Effector memory CD4-positive, alpha-beta T cell (primary cell): Measurements from ENCODE around the gene RTBDN.

Experiments
- DNase-seq, 3 donors: peaks; one replicate each; pipeline ENCODE4 v3.0.0-alpha.2; 2020
- H3K27ac ChIP-seq: 2 replicates; pipeline ENCODE4 v1.7.0; 2013; ENCODE audit warnings: mild to moderate bottlenecking, low read length, moderate library complexity; ENCODE audit not compliant: insufficient read depth, poor library complexity, severe bottlenecking
- H3K27me3 ChIP-seq: replicated peaks from 2 replicates; pipeline ENCODE4 v1.7.0; 2013; ENCODE audit warnings: mild to moderate bottlenecking, low read length; ENCODE audit not compliant: insufficient read depth, control insufficient read depth, poor library complexity, severe bottlenecking
- H3K36me3 ChIP-seq: 2 replicates; pipeline ENCODE4 v1.7.0; 2013; ENCODE audit warnings: mild to moderate bottlenecking, low read length, moderate library complexity; ENCODE audit not compliant: control insufficient read depth, insufficient read depth
- H3K4me1 ChIP-seq: 2 replicates; pipeline ENCODE4 v1.7.0; 2013; ENCODE audit warnings: low read length, mild to moderate bottlenecking; ENCODE audit not compliant: control insufficient read depth, insufficient read depth, poor library complexity, severe bottlenecking
- H3K4me3 ChIP-seq: 2 replicates; pipeline ENCODE4 v1.7.0; 2013; ENCODE audit warnings: low read length, low read depth, mild to moderate bottlenecking; ENCODE audit not compliant: insufficient read depth, poor library complexity, severe bottlenecking
- H3K9me3 ChIP-seq: 2 replicates; pipeline ENCODE4 v1.7.0; 2013; ENCODE audit warnings: mild to moderate bottlenecking, low read length, moderate library complexity; ENCODE audit not compliant: control insufficient read depth

RTBDN gene

GRCh38 chr19:12786952-12787351, 47.4 kb downstream of the RTBDN start:
- Histone ChIP-seq H3K27ac (peak overlapping the region; percentile 97), H3K36me3 (peaks cover 6% of the 10 kb centered on the region), H3K27me3 (no peaks in the 10 kb centered on the region), H3K4me1 (peaks cover 65% of the 10 kb centered on the region), H3K9me3 (no peaks in the 10 kb centered on the region), H3K4me3 (no peak overlapping the region)
- no peak for DNase-seq

DNA sequence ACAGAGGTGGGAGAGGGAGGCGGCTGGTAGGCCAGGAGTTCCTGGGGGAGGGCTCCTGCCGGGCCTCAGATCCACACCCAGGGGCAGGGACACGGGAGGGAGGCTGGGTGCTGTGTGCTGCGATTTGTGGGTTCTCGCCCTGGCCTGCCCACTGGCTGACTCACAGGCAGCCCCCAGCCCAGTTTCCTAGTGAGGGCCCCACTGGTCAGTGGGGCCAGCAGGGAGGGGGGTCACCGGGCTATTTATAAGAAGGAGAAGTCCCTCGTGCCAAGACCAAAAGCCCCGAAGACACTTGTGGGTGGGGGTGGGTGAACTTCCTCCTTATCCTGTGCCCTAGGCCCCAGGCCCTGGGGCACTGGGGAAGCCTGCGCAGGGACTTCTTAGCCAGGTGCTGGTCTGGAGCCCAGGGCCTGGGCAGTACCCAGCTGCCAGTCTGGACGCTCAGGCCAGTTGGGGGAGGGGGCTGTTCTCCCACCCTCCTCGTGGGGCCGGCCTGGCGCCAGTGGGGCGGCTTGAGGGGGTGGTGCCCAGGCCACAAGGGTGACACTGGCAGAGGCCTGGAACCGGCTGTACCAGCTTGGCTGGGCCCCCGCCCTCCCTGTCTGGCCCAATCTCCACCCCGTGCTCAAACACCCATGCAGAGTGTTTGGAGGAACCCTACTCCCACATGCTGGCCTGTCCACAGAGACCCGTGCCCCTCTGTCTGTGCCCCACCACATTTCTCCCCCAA, 48.1 kb downstream of the RTBDN start:
- Histone ChIP-seq H3K27ac (peak overlapping the region; percentile 97), H3K27me3 (no peaks in the 10 kb centered on the region), H3K36me3 (no peaks in the 10 kb centered on the region), H3K4me1 (peaks cover 71% of the 10 kb centered on the region), H3K9me3 (no peaks in the 10 kb centered on the region), H3K4me3 (no peak overlapping the region)
- no peak for DNase-seq

DNA sequence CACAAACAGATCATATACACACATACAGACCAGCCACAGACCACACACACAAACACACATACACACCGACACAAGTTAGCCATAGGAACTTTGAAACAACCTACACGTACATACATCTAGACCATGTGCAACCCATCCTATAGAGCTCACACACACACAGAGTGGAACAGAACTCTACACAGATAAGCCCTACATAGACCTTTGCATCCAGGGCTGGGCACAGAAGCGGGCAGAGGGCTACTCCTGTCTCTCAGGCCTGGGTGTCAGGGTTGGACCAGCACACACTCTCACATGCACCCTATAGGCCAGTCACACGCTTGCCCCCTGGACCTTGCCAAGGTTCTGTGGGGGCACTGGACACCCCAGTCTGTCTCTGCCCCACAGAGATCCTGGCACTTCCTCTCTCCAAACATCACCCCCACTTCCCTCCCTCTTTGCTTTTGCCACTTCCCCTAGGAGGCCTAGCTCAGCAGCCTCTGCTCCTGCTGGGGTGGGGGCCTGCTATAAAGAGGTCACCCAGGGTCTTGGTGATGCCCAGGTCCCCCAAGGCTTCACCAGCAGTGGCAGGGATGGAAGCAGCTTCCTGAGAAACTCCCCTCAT, 48.8 kb downstream of the RTBDN start:
- H3K36me3 ChIP-seq = no peaks in the 10 kb centered on the region
- no peak for DNase-seq
- no peaks in the 10 kb centered on the region for H3K9me3 ChIP-seq
- H3K27me3 ChIP-seq = no peaks in the 10 kb centered on the region
- peaks cover 65% of the 10 kb centered on the region for H3K4me1 ChIP-seq
- peak overlapping the region; percentile 97 for H3K27ac ChIP-seq
- H3K4me3 ChIP-seq = no peak overlapping the region

DNA sequence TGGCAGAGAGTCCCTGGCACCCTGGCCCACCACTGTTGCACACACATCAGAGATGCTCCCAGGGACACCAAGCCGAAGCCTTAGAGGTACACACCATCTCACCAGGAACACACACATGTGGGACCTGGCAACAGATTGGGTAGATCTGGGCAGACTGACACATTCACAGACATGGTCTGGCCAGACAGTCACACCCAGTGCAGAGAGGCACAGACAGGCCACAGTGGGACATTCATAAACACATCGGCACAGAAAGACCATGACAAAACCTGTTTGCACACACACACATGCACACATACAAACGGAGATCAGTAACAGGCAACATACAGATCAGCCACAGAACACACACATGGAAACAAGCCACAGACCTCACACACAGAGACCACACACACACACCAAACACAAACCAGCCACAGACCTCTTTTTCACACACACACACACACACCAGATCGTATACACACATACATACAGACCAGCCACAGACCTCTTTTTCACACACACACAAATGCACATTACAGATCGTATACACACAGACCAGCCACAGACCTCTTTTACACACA, 49.4 kb downstream of the RTBDN start:
- no peaks in the 10 kb centered on the region for H3K27me3 ChIP-seq
- no peaks in the 10 kb centered on the region for H3K9me3 ChIP-seq
- H3K36me3 ChIP-seq = no peaks in the 10 kb centered on the region
- peaks cover 62% of the 10 kb centered on the region for H3K4me1 ChIP-seq
- DNase-seq = peak; percentile 40 to 48 (median 43)
- H3K4me3 ChIP-seq = no peak overlapping the region
- H3K27ac ChIP-seq = peak overlapping the region; percentile 97

DNA sequence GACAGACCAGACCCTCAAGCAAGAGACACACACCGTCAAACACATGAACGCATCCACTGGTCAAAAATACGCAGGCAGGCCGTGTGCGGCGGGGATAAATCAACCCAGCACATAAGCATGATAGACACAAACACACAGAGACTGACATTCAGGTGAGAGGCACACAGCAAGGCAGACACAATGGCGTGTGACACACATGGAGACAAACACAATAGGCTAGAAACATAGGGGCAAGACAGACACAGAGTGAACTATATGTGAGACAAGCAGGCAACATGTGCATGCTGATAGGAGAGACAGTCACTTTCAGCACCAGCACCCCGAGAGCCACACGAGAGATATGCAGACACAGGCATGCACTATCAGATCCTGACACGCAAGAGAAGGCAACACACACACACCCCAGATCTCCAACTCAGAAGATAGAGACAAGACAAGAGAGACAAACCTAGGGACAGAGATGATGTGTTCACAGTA, 49.9 kb downstream of the RTBDN start:
- H3K36me3 ChIP-seq = no peaks in the 10 kb centered on the region
- peak in 1 of 3 donors; percentile 27 for DNase-seq
- no peaks in the 10 kb centered on the region for H3K27me3 ChIP-seq
- H3K4me1 ChIP-seq = peaks cover 62% of the 10 kb centered on the region
- H3K4me3 ChIP-seq = no peak overlapping the region
- H3K27ac ChIP-seq = peak overlapping the region; percentile 97
- H3K9me3 ChIP-seq = no peaks in the 10 kb centered on the region

GRCh38 chr19:12783849-12784393, 50.5 kb downstream of the RTBDN start:
- Histone ChIP-seq H3K27ac (peak overlapping the region; percentile 97), H3K36me3 (no peaks in the 10 kb centered on the region), H3K9me3 (no peaks in the 10 kb centered on the region), H3K27me3 (no peaks in the 10 kb centered on the region), H3K4me3 (no peak overlapping the region), H3K4me1 (peaks cover 58% of the 10 kb centered on the region)
- DNase-seq = no peak

- Histone ChIP-seq H3K27me3 (no peaks in the 10 kb centered on the region), H3K4me3 (peak overlapping the region; percentile 45), H3K36me3 (no peaks in the 10 kb centered on the region), H3K9me3 (no peaks in the 10 kb centered on the region), H3K27ac (peak overlapping the region; percentile 97), H3K4me1 (peaks cover 58% of the 10 kb centered on the region)
- no peak for DNase-seq
These were observed 51.0 kb downstream of the RTBDN start for GRCh38 chr19:12783291-12783848.

DNA sequence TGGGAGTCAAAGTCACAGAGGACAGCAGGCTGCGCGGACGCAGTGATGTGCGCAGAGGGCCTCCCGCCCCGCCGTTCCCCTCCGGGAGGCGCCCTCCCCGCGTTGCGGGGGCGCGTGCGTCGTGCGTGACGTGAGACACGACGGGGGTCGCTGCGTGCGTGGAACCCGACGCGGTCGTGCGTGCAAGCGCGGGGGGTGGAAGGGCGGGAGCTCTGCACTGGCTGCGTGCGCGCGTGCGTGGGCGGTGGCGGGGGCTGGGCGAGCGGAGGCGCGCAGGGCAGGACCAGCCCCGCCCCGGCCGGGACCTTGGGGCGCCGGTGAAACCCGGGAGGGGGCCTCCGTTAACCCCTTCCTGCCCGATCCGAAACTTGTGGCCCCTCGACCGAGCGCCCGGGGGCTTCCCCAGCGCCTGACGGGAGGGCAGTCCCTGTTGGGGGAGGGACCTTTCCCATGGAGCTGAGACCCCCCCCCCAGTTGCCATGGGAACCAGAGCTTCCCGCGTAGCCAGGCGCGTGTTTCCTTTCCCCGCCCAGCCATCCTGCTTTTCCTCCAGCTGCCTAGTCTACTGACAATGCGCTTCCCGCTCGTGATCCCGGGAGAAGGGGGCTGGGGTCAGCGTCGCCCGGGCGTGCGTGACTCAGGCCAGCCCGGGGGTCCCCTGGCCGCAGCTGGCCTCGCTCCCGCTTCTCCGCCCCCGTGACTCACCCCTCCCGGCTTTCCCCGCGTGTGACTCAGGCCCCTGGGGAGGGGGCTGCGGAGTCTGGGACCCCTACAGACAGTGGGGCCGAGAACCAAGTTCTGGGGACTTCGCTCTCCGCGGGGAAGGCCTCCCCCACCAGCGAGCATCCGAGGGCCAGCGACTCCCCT, 51.7 kb downstream of the RTBDN start:
- Histone ChIP-seq H3K9me3 (no peaks in the 10 kb centered on the region), H3K27me3 (no peaks in the 10 kb centered on the region), H3K4me1 (peaks cover 62% of the 10 kb centered on the region), H3K36me3 (no peaks in the 10 kb centered on the region), H3K4me3 (peak overlapping the region; percentile 45), H3K27ac (peak overlapping the region; percentile 97)
- DNase-seq = peak; percentile 89 to 94 (median 92)

GRCh38 chr19:12782174-12782423, 52.3 kb downstream of the RTBDN start:
- no peaks in the 10 kb centered on the region for H3K9me3 ChIP-seq
- no peaks in the 10 kb centered on the region for H3K27me3 ChIP-seq
- H3K36me3 ChIP-seq = no peaks in the 10 kb centered on the region
- H3K4me3 ChIP-seq = no peak overlapping the region
- H3K27ac ChIP-seq = peak overlapping the region; percentile 97
- DNase-seq = no peak
- peaks cover 67% of the 10 kb centered on the region for H3K4me1 ChIP-seq
